Measurements from ENCODE around the gene CDH18.
"Not testable (repeated sequence)": the region's sequence is repeated elsewhere in the genome, so short reads cannot be mapped to it uniquely, and the experiment has no call there.

CDH18 gene

DNA sequence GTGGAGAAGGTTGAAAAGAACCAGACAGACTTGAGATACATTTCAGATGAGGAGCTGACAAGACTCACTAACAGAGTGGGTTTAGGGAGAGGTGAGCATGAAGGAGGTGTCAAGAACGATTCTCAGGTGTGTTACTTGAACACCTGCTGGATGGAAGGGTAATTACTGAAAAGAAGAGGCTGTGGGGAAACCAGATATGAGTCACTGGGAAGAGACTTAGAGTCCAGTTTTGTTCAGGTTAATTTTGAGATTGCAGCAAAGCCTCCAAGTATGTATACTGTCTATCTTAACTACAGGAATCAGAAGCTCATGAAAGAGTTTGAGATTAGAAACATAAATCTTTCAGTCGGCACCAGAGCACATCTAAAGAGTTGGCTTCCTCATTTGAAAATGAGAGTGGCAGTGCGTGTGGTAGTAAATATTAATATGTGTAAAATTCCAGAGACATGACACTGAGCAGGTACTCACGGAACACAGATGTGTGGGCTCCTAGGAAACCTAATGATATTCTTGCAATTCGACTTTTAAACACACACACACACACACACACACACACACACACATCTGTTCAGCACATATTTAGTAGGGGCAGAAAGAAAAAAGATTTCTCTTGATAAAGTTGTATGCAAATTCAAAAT, 197.1 kb downstream of the CDH18 start:
- Histone ChIP-seq H3K27me3 (ENCODE audit: insufficient read depth, poor library complexity, severe bottlenecking) (no peaks in the 10 kb centered on the region), H3K36me3 (ENCODE audit: low read depth) (no peaks in the 10 kb centered on the region), H3K27ac (ENCODE audit: poor library complexity, severe bottlenecking) (no peak overlapping the region), H3K4me1 (ENCODE audit: insufficient read depth, poor library complexity, severe bottlenecking) (no peaks in the 10 kb centered on the region), H3K4me3 (ENCODE audit: severe bottlenecking) (no peak overlapping the region), H3K9me3 (ENCODE audit: severe bottlenecking) (no peaks in the 10 kb centered on the region)
- peak; percentile 80 for ATAC-seq (ENCODE audit: low read depth)
- DNase-seq (ENCODE audit: low spot score), result no peak
- TF ChIP-seq, protein P1, sequence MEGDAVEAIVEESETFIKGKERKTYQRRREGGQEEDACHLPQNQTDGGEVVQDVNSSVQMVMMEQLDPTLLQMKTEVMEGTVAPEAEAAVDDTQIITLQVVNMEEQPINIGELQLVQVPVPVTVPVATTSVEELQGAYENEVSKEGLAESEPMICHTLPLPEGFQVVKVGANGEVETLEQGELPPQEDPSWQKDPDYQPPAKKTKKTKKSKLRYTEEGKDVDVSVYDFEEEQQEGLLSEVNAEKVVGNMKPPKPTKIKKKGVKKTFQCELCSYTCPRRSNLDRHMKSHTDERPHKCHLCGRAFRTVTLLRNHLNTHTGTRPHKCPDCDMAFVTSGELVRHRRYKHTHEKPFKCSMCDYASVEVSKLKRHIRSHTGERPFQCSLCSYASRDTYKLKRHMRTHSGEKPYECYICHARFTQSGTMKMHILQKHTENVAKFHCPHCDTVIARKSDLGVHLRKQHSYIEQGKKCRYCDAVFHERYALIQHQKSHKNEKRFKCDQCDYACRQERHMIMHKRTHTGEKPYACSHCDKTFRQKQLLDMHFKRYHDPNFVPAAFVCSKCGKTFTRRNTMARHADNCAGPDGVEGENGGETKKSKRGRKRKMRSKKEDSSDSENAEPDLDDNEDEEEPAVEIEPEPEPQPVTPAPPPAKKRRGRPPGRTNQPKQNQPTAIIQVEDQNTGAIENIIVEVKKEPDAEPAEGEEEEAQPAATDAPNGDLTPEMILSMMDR (IDR thresholded peaks at IDR 0.05; ENCODE audit: poor library complexity, severe bottlenecking), result no peak

DNA sequence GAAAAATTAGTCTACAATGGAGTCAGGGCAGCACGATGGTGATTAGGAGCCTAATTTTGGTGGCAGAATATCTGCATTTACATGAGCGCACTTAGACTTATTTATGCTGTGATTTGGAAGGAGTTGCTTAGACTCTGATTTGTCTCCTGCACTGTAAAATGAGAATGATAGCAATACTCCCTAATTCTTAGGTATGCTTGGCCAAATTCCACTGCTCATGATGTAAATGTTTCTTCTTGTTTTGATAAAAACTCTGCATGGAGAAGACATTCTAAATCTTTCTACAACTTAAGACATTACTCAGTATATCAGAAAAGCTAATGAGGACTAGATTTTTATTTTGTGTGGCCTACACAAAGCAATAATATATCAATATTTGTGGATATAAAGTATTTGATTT, 205.4 kb downstream of the CDH18 start:
- Histone ChIP-seq H3K4me1 (ENCODE audit: insufficient read depth, poor library complexity, severe bottlenecking) (no peaks in the 10 kb centered on the region), H3K27ac (ENCODE audit: poor library complexity, severe bottlenecking) (no peak overlapping the region), H3K36me3 (ENCODE audit: low read depth) (no peaks in the 10 kb centered on the region), H3K4me3 (ENCODE audit: severe bottlenecking) (no peak overlapping the region), H3K9me3 (ENCODE audit: severe bottlenecking) (no peaks in the 10 kb centered on the region), H3K27me3 (ENCODE audit: insufficient read depth, poor library complexity, severe bottlenecking) (no peaks in the 10 kb centered on the region)
- DNase-seq (ENCODE audit: low spot score) (no peak), ATAC-seq (ENCODE audit: low read depth) (no peak)
- TF ChIP-seq, protein P1 (IDR thresholded peaks at IDR 0.05; ENCODE audit: poor library complexity, severe bottlenecking), result no peak

DNA sequence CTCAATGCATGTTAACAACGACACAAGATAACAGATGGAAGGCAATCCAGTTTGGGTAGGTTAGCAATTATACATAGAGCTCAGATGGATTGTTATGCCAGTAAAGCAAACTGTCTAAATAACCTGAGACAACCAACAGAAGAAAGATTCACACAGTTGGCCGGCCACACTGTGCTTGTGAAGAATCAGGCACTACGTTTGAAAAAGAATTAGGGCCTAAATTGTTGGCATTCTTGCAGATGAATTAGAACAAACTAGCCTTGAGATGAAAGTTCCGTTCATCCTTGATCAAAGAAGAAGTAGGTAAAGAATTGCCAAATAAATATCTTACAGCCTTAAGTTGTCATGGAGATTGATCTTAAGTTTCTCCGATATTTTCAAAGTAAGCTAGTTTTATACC, 210.6 kb downstream of the CDH18 start:
- TF ChIP-seq, protein P1 (IDR thresholded peaks at IDR 0.05; ENCODE audit: poor library complexity, severe bottlenecking), result no peak
- ATAC-seq (ENCODE audit: low read depth), result no peak

DNA sequence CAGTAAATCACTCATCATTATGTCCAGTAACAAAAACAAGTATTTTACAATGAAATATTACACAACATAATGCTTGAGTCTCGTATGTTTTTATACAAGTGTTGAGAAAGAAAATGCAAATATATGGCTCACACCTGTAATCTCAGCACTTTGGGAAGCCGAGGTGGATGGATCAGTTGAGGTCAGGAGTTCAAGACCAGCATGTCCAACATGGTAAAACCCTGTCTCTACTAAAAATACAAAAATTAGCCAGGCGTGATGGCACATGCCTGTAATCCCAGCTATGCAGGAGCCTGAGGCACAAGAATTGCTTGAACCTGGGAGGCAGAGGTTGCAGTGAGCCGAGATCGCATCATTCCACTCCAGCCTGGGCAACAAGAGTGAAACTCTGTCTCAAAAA, 211.1 kb downstream of the CDH18 start:
- H3K27ac ChIP-seq (ENCODE audit: poor library complexity, severe bottlenecking); ATAC-seq (ENCODE audit: low read depth); H3K4me1 ChIP-seq (ENCODE audit: insufficient read depth, poor library complexity, severe bottlenecking); DNase-seq (ENCODE audit: low spot score); H3K4me3 ChIP-seq (ENCODE audit: severe bottlenecking); H3K27me3 ChIP-seq (ENCODE audit: insufficient read depth, poor library complexity, severe bottlenecking); H3K36me3 ChIP-seq (ENCODE audit: low read depth); H3K9me3 ChIP-seq (ENCODE audit: severe bottlenecking): not testable (repeated sequence)

More for the DNA sequence above, 210.6 kb downstream of the CDH18 start:
- Histone ChIP-seq H3K4me1 (ENCODE audit: insufficient read depth, poor library complexity, severe bottlenecking) (no peaks in the 10 kb centered on the region), H3K27me3 (ENCODE audit: insufficient read depth, poor library complexity, severe bottlenecking) (no peaks in the 10 kb centered on the region), H3K4me3 (ENCODE audit: severe bottlenecking) (no peak overlapping the region), H3K9me3 (ENCODE audit: severe bottlenecking) (no peaks in the 10 kb centered on the region), H3K36me3 (ENCODE audit: low read depth) (no peaks in the 10 kb centered on the region), H3K27ac (ENCODE audit: poor library complexity, severe bottlenecking) (no peak overlapping the region)
- no peak for DNase-seq (ENCODE audit: low spot score)

DNA sequence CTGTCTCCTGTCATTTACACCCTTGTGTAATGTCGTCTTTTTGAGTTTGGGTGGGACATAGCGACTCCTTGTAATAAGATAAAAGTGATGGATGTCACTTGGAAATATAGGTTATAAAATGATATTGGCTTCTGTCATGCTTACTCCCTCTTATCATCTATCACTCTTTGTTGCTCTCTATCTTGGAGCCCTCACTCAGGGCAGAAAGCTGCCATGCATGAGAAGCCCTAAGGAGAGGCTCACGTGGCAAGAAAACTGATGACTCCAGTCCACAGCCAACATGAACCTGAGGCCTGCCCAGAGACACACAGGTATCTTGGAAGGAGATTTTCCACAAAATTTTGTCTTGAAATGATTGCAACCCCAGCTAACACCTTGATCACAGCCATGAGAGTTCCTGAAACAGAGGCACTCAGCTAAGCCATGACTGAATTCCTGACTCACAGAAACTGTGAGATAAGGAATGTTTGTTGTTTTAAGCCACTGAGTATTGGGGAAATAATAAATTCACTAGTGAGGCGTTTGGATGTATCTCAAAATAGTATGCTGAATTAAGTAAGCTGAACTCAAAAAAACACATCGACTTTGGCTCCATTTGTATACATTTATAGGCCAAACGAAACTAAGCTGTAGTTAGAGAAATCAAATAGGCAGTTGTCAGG, 216.7 kb downstream of the CDH18 start:
- no peak for DNase-seq (ENCODE audit: low spot score)
- Histone ChIP-seq H3K27ac (ENCODE audit: poor library complexity, severe bottlenecking) (no peak overlapping the region), H3K36me3 (ENCODE audit: low read depth) (no peaks in the 10 kb centered on the region), H3K4me1 (ENCODE audit: insufficient read depth, poor library complexity, severe bottlenecking) (no peaks in the 10 kb centered on the region), H3K9me3 (ENCODE audit: severe bottlenecking) (no peaks in the 10 kb centered on the region), H3K4me3 (ENCODE audit: severe bottlenecking) (no peak overlapping the region), H3K27me3 (ENCODE audit: insufficient read depth, poor library complexity, severe bottlenecking) (no peaks in the 10 kb centered on the region)
- ATAC-seq (ENCODE audit: low read depth), result peak; percentile 31; the same call in 1 of the 3 replicates
- TF ChIP-seq, protein P1 (IDR thresholded peaks at IDR 0.05; ENCODE audit: poor library complexity, severe bottlenecking), result no peak
